GM10847 (cell line): Measurements from ENCODE around the gene ABHD13.

Experiments
- POLR2A ChIP-seq: IDR thresholded peaks from 2 replicates; pipeline ENCODE4 v1.6.1; 2011; ENCODE audit not compliant: insufficient read length; ENCODE audit errors: extremely low read depth

Gene ABHD13

GRCh38 chr13:108214441-108215271 is 3.5 kb upstream of the ABHD13 start:
- no peak for TF ChIP-seq POLR2A

- TF ChIP-seq POLR2A = peak; percentile 44
Observed at GRCh38 chr13:108215436-108215835, 2.8 kb upstream of the ABHD13 start, which contains the start of gene LIG4. Gene LIG4 (minus strand): TSS chr13:108215536. CDS start chr13:108211268, 4,268 bp downstream.

DNA sequence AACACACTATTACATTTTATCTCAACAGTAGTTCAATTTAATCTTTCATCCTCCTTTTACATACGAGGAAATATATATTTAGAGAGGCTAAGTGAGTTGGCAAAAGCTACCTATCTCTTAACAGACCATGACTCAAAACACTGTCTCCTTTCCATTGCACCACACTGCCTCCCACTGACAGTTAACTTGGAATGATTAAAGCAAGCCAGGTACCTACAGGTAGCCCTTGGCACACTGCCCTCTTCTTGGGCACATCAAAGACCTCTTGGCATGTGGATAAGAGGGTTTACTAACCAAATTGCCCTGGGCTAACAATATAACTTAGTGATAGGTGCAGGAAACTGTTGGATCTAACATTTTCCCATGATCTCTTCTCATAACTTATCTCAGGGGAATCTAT is 1.8 kb downstream of the ABHD13 start:
- no peak for TF ChIP-seq POLR2A

- TF ChIP-seq POLR2A = no peak
Observed at GRCh38 chr13:108223687-108224503, 5.7 kb downstream of the ABHD13 start.

GRCh38 chr13:108225440-108225839 is 7.2 kb downstream of the ABHD13 start:
- no peak for TF ChIP-seq POLR2A

DNA sequence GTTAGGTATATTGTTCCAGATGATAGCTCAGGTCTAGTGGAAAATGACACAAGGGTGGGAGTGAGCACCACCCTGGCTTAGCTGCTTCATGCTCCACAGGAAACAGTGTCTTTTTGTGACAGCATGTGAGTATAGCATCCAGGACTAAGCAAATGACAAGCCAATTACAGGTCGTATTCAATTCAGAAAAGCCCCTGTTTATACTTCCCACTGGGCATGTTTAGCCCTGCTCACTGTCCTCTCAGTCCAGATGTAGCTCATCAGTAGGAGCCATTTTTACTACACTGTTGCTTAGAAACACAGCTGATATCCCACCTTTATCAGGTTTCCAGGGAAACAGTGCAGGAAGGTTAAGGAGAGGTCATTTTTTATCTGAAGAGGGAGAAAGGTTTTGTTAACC is 8.0 kb downstream of the ABHD13 start:
- TF ChIP-seq POLR2A = no peak

- TF ChIP-seq POLR2A = no peak
Observed at GRCh38 chr13:108227651-108228272, 9.6 kb downstream of the ABHD13 start.

- TF ChIP-seq POLR2A = no peak
Observed at GRCh38 chr13:108230377-108230776, 12.2 kb downstream of the ABHD13 start.

GRCh38 chr13:108249150-108249549 is 31.0 kb downstream of the ABHD13 start:
- TF ChIP-seq POLR2A = no peak

DNA sequence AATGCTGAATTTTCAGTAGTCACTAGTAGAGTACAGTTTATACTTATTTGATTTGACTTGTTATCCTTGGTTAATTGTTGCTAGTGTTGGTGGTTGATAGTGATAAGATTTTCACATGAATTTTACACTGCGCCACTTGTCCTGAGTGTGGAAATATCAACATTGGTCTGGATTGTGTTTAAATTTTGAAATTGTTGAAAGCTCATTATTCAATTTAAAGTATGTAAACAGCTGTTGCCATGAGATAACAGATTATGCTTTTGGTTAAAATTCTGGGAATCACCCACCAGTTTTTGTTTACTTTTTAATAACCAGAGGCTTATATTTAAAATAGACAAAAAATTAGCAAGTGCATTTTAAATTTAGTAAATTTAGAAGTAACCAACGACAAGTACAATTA is 39.1 kb downstream of the ABHD13 start:
- no peak for TF ChIP-seq POLR2A

DNA sequence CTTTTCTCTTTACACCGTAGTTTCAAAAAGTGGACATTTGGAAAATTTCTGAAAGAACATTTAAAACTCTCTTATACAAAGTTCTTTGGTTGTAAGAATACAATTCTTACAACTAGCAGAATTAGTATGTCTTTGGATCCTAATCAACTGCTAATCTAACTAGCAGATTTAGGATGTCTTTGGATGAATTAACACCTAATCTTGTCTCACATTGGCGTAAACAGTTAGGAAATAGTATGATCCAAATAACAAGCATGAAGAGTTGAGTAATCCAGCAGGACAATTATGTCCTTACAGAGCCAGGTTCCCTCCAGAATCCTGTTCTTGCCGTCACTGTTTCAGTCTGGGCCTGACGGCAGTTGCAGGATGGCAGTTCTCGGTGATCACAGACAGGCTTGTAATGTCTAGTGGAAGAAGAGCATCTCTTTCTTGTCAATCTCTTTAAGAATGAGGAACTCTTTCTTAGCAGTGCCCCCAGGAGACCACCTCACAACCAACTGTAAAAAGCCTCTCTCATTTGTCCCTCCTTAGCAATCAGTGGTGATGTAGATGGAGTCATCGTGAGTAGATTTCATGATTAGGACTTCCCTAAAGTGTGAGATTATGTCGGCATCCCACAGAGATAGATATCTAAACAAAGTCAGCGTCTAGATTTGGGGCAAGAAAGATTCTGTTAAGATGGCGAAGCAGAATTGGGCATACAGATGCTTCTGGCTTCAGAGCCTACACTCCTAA is 45.6 kb downstream of the ABHD13 start:
- TF ChIP-seq POLR2A = no peak

DNA sequence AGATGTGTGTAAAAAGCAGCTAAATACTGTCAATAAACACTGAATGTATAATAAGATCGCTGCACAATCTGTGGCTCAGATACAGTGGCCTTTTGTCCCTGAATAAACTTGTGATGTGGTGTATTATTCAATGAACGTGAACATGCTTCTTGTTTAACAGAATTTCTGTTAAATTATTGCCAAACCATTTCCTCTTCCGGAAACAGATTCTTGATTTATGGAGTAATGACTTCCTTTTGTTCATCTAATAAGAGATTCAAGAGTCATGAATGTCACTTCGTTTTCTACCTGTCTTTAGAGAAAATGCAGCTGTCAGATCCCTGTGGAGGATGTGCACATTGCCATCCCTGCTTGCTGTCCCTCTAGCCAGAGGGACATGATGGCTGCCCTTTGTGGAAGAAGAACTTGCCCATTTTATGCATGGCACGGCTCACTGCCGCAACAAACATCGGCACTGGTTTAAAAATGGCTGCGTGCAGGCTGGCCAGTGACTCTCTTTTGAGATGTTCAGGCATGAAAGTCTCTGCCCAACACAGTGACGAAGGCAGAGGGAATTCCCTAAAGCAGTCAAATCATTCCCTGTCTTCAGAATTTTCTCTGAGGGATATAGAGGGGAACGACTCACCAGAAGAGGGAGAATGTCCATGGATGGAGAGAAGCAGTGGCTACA is 48.3 kb downstream of the ABHD13 start:
- no peak for TF ChIP-seq POLR2A

- TF ChIP-seq POLR2A = no peak
Observed at GRCh38 chr13:108267347-108267746, 49.2 kb downstream of the ABHD13 start.

DNA sequence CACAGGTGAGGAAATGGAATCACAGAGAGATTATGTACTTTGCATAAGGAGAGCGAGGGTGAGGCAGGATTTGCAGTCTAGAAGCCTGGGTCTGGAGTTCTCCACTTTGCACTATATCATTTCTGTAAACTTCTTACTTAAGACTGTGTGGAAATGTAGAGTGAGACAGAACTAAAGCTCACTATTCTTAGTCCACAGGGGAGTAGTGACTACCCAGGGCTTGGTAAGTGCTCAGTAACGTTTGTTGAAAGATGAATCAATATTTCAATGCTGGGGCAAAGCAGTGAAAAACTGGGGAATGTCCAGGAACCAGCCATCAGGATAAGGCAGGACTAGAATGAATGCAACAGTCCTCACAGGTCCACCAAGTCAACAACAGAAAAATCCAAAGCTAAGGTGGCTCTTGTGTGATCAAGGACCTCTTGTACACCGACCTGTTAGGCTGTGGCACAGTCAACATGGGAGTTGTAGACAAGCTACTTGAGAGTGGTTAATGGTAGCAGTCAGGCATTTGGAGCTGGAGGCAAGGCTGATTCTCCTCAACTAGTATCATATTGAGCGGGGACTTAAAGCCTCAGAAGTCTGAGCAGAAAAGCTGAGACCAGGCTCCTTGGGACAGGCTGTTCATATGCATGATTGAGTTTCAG is 50.4 kb downstream of the ABHD13 start:
- no peak for TF ChIP-seq POLR2A
